ENCODE results near the gene TP53BP2.

GRCh38 chr1:223755992-223756775 lies 89.6 kb downstream of the TP53BP2 start:
- TF ChIP-seq CTCF (IDR thresholded peaks at IDR 0.05) = peak in 2 of 5 experiments; percentile 6 to 29
- no peak for TF ChIP-seq POLR2A (IDR thresholded peaks at IDR 0.05)
